ENCODE measurements around the gene OR4C11. TPM values are rescaled to one million over a fixed set of nuclear protein-coding genes. Genes with fewer than 3 reads are reported as not detected.

The OR4C11 gene, protein sequence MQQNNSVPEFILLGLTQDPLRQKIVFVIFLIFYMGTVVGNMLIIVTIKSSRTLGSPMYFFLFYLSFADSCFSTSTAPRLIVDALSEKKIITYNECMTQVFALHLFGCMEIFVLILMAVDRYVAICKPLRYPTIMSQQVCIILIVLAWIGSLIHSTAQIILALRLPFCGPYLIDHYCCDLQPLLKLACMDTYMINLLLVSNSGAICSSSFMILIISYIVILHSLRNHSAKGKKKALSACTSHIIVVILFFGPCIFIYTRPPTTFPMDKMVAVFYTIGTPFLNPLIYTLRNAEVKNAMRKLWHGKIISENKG
- total RNA-seq = not detected

DNA sequence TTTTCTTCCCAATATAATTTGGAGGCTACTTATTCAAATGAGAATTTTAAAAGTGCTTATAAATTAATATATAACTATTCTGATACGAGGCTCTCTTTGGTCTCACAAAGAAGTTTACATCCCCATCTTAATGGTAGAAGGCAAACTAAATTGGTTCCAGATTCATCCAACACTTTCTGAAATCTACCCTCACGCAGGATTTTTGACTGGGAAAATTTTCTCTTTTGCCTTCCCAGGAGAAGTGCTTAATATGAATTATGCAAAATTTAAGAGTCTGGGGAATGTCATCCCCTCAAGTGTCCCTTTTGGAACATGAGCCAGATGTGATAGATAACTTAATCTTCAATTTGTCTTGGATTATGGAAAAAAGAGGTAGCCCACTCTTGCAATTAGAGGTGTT is at the start of gene OR4C11:
TSS of gene OR4C11 (minus strand) at position 101 of the 400 bp plus-strand sequence. CDS start 3,272 bp downstream, outside the sequence.
- no peak for ATAC-seq
- Mint-ChIP-seq H3K9me3 (peaks cover 29% of the 10 kb centered on the region), H3K36me3 (ENCODE audit: insufficient read depth) (no peaks in the 10 kb centered on the region), H3K4me3 (no peak within 1 kb of the TSS), H3K4me1 (ENCODE audit: low read depth) (no peaks in the 10 kb centered on the region), H3K27me3 (ENCODE audit: low read depth) (no peaks in the 10 kb centered on the region)
- no peak for DNase-seq

DNA sequence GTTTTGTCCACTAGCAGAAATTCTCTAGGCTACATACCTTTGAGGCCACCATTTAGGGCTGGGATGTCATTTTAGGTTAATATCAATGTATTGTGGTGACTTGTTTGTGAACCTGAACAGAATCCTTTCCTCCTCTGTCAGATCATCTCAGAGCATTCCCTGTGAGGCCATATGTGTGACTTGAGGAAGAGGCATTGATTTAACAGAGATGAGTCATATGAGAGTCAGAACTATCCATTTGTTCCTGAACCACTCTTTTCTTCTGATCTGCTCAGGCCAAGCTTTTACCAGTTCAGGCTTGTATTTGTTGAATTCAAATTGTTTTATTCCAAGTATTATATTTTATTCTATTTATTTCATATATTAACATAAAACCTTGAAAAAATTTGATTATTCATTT is 47.7 kb upstream of the OR4C11 start:
- Mint-ChIP-seq H3K9me3 (peaks cover 14% of the 10 kb centered on the region), H3K27me3 (ENCODE audit: low read depth) (no peaks in the 10 kb centered on the region), H3K4me1 (ENCODE audit: low read depth) (no peaks in the 10 kb centered on the region), H3K4me3 (no peak overlapping the region), H3K36me3 (ENCODE audit: insufficient read depth) (no peaks in the 10 kb centered on the region)
- DNase-seq (no peak), ATAC-seq (no peak)

DNA sequence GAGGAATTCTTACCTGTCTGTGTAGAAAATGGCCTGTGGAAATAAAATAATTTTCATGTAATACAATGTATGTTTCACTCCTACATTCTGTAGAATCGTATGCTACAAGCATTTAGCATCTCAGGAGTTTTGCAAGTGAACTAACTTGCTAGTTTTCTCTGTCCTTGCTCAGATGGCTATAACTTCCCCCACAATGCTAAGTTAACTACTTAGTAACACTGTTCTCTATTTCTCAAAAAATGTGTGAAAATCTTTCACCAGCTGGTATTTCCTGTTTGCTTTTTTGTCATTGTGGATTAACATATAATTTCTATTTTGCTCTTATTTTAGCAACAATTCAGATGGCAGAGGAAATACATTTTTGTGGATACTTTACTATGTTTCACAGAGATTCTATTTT is 45.1 kb upstream of the OR4C11 start:
- no peak for ATAC-seq
- H3K4me3 Mint-ChIP-seq = no peak overlapping the region
- H3K36me3 Mint-ChIP-seq (ENCODE audit: insufficient read depth) = no peaks in the 10 kb centered on the region

DNA sequence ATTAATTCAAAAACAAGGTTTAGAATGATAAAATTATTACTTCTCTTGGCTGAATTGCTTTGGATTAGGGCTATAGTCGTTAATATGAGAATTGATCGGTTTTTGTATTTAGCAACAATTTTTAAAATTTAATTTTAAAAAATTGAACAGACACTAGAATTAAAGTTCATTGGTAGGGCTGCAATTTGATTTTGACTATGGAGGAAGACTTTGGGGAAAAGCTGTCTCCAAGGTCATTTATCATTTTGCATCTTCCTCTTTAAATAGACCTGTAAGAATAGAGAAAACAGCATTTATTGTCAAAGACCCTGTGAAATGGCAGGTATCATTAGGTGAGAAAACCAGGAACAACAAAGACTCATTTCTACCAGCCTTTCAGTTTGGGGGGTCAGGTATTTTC is 40.6 kb upstream of the OR4C11 start, which contains the start of gene OR4S2:
TSS of gene OR4S2 (plus strand) at position 301 of the 400 bp plus-strand sequence. CDS start 2,577 bp downstream, outside the sequence.
- no peaks in the 10 kb centered on the region for H3K4me1 Mint-ChIP-seq (ENCODE audit: low read depth)
- no peak within 1 kb of the TSS for H3K4me3 Mint-ChIP-seq
- DNase-seq = no peak
- peaks cover 36% of the 10 kb centered on the region for H3K9me3 Mint-ChIP-seq
- H3K27me3 Mint-ChIP-seq (ENCODE audit: low read depth) = no peaks in the 10 kb centered on the region
- no peaks in the 10 kb centered on the region for H3K36me3 Mint-ChIP-seq (ENCODE audit: insufficient read depth)
- no peak for ATAC-seq

More for the DNA sequence above, 45.1 kb upstream of the OR4C11 start:
- Mint-ChIP-seq H3K9me3 (peaks cover 15% of the 10 kb centered on the region), H3K27me3 (ENCODE audit: low read depth) (no peaks in the 10 kb centered on the region), H3K4me1 (ENCODE audit: low read depth) (no peaks in the 10 kb centered on the region)
- DNase-seq = no peak

DNA sequence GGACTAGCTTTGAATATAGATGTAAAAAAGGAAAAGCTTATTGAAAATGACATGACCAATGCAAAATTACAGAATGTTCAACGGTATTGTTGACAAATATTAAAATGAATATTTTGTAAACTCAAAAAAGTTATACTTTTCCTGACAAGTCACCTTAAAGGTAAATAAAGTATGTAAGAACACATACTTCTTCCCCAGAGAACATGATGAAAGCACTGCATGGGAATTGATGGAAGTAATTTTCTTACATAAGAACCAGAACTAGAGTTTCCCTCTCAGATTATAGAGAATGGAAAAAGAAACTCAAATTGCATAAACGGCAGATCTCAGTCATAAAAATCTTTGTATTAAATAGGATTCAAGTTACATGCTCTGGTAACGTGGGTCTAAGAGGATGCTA is 27.4 kb upstream of the OR4C11 start, which contains the start of gene OR4P4:
TSS of gene OR4P4 (plus strand) at position 301 of the 400 bp plus-strand sequence.
- Mint-ChIP-seq H3K36me3 (ENCODE audit: insufficient read depth) (no peaks in the 10 kb centered on the region), H3K4me1 (ENCODE audit: low read depth) (no peaks in the 10 kb centered on the region), H3K27me3 (ENCODE audit: low read depth) (no peaks in the 10 kb centered on the region), H3K4me3 (no peak within 1 kb of the TSS), H3K9me3 (peaks cover 15% of the 10 kb centered on the region)
- DNase-seq (no peak), ATAC-seq (no peak)

DNA sequence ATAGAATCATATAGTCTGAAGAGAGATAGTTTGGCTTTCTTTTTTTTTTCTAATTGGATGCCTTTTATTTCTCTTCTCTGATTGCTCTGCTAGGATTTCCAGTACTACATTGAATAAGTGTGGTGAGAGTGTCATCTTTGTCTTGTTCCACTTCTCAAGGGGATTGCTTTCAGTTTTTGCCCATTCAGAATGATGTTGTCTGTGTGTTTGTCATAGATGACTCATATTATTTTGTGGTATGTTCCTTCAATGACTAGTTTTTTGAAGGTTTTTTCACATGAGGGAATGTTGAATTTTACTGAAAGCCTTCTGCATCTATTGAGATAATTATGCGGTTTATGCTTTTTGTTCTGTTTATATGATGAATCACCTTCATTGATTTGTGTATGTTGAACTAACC is 17.1 kb upstream of the OR4C11 start:
- no peak overlapping the region for H3K4me3 Mint-ChIP-seq
- no peak for DNase-seq
- no peaks in the 10 kb centered on the region for H3K36me3 Mint-ChIP-seq (ENCODE audit: insufficient read depth)
- H3K4me1 Mint-ChIP-seq (ENCODE audit: low read depth) = no peaks in the 10 kb centered on the region
- no peak for ATAC-seq
- H3K9me3 Mint-ChIP-seq = peaks cover 36% of the 10 kb centered on the region
- H3K27me3 Mint-ChIP-seq (ENCODE audit: low read depth) = no peaks in the 10 kb centered on the region

DNA sequence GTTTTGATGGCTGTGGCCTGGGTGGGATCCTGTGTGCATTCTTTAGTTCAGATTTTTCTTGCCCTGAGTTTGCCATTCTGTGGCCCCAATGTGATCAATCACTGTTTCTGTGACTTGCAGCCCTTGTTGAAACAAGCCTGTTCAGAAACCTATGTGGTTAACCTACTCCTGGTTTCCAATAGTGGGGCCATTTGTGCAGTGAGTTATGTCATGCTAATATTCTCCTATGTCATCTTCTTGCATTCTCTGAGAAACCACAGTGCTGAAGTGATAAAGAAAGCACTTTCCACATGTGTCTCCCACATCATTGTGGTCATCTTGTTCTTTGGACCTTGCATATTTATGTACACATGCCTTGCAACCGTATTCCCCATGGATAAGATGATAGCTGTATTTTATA is 34.9 kb downstream of the OR4C11 start:
- no peaks in the 10 kb centered on the region for H3K27me3 Mint-ChIP-seq (ENCODE audit: low read depth)
- H3K9me3 Mint-ChIP-seq = peaks cover 25% of the 10 kb centered on the region
- H3K4me3 Mint-ChIP-seq = no peak overlapping the region
- no peaks in the 10 kb centered on the region for H3K36me3 Mint-ChIP-seq (ENCODE audit: insufficient read depth)
- H3K4me1 Mint-ChIP-seq (ENCODE audit: low read depth) = no peaks in the 10 kb centered on the region
- ATAC-seq (no peak), DNase-seq (no peak)

DNA sequence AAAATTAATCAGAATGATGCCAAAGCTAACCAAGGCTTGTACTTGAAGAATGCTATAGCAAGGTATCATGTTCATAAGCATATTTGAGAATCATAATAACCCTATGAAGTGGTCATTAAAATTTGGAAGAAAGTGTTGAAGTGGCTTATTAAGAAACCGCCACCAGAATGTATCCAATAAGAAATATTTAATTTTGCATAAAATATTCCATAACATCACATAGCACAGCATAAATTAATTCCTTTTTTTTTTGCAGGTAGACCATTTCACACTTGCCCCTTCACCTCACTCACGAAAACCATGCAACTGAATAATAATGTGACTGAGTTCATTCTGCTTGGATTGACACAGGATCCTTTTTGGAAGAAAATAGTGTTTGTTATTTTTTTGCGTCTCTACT is 35.6 kb downstream of the OR4C11 start, which contains the start of gene OR4C16:
TSS of gene OR4C16 (plus strand) at position 301 of the 400 bp plus-strand sequence. CDS start at position 301, 0 bp downstream.
- DNase-seq = no peak
- ATAC-seq = no peak
- no peaks in the 10 kb centered on the region for H3K4me1 Mint-ChIP-seq (ENCODE audit: low read depth)
- peaks cover 25% of the 10 kb centered on the region for H3K9me3 Mint-ChIP-seq
- H3K4me3 Mint-ChIP-seq = no peak within 1 kb of the TSS
- H3K27me3 Mint-ChIP-seq (ENCODE audit: low read depth) = no peaks in the 10 kb centered on the region
- H3K36me3 Mint-ChIP-seq (ENCODE audit: insufficient read depth) = no peaks in the 10 kb centered on the region

DNA sequence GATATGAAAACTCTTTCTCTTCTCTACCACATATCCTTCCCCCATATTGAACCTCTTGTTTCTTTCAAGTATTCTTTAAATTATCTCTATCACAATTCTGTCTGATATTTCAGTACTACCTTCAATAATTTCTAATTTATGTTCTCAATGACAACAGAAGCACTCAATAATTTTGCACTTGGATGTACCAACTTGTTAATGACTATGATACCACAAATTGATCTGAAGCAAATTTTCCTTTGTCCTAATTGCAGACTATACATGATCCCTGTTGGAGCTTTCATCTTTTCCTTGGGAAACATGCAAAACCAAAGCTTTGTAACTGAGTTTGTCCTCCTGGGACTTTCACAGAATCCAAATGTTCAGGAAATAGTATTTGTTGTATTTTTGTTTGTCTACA is 53.3 kb downstream of the OR4C11 start, which contains the start of gene OR4C15:
TSS of gene OR4C15 (plus strand) at position 301 of the 400 bp plus-strand sequence. CDS start at position 301, 0 bp downstream.
- Mint-ChIP-seq H3K27me3 (ENCODE audit: low read depth) (no peaks in the 10 kb centered on the region), H3K36me3 (ENCODE audit: insufficient read depth) (no peaks in the 10 kb centered on the region), H3K9me3 (peaks cover 25% of the 10 kb centered on the region), H3K4me1 (ENCODE audit: low read depth) (no peaks in the 10 kb centered on the region), H3K4me3 (no peak within 1 kb of the TSS)
- DNase-seq (no peak), ATAC-seq (no peak)

Other genes with a start within 250 kb of the OR4C11 start
- not detected for gene OR4A15, start 239.7 kb downstream of the OR4C11 start, total RNA-seq
- gene OR4C15, start 53.2 kb downstream of the OR4C11 start, total RNA-seq = not detected
- not detected for gene OR4C16, start 35.5 kb downstream of the OR4C11 start, total RNA-seq
- gene OR4P4, start 27.5 kb upstream of the OR4C11 start, total RNA-seq = not detected
- not detected for gene OR4S2, start 40.7 kb upstream of the OR4C11 start, total RNA-seq
- not detected for gene OR4C6, start 54.6 kb upstream of the OR4C11 start, total RNA-seq
- not detected for gene OR5D13, start 165.8 kb upstream of the OR4C11 start, total RNA-seq
- gene OR5D14, start 187.9 kb upstream of the OR4C11 start, total RNA-seq = not detected
- gene OR5L1, start 203.7 kb upstream of the OR4C11 start, total RNA-seq = not detected
- not detected for gene OR5D18, start 212.0 kb upstream of the OR4C11 start, total RNA-seq
- gene OR5L2, start 219.6 kb upstream of the OR4C11 start, total RNA-seq = not detected
- gene OR5D16, start 231.1 kb upstream of the OR4C11 start, total RNA-seq = not detected